Measurements from ENCODE around the gene PTGER4. TPM values are rescaled to one million over a fixed set of nuclear protein-coding genes. Genes with fewer than 3 reads are reported as not detected.
"Not testable (repeated sequence)": the region's sequence is repeated elsewhere in the genome, so short reads cannot be mapped to it uniquely, and the experiment has no call there.

PTGER4 gene
- total RNA-seq, 1 experiment from 2014 or later: 0.92 TPM

GRCh38 chr5:40717281-40717680 lies 37.6 kb downstream of the PTGER4 start (continued):
- TF ChIP-seq ZNF232 (CRISPR knock-in tag; IDR thresholded peaks at IDR 0.05): no peak

- ATAC-seq: no peak
- ChIA-PET POLR2A (no interaction called here), CTCF (no interaction called here)
- Mint-ChIP-seq H3K4me1 (no peaks in the 10 kb centered on the region), H3K36me3 (peaks cover 29% of the 10 kb centered on the region), H3K9me3 (peaks cover 29% of the 10 kb centered on the region), H3K27ac (no peak overlapping the region), H3K4me3 (no peak overlapping the region), H3K27me3 (ENCODE audit: low read depth) (no peaks in the 10 kb centered on the region)
- DNase-seq (ENCODE audit: low spot score): no peak
- TF ChIP-seq ZNF396 (CRISPR knock-in tag; IDR thresholded peaks at IDR 0.05; ENCODE audit: borderline replicate concordance) (no peak), EMX1 (CRISPR knock-in tag; IDR thresholded peaks at IDR 0.05) (no peak), GTF2I (CRISPR knock-in tag; conservative IDR thresholded peaks at IDR 0.05) (no peak), PREB (CRISPR knock-in tag; IDR thresholded peaks at IDR 0.05; ENCODE audit: borderline replicate concordance) (no peak), ZNF317 (CRISPR knock-in tag; IDR thresholded peaks at IDR 0.05; ENCODE audit: borderline replicate concordance, low read depth) (no peak), GABPB1 (CRISPR knock-in tag; IDR thresholded peaks at IDR 0.05) (no peak), ZNF219 (CRISPR knock-in tag; IDR thresholded peaks at IDR 0.05; ENCODE audit: borderline replicate concordance) (no peak), SMAD3 (CRISPR knock-in tag; IDR thresholded peaks at IDR 0.05; ENCODE audit: borderline replicate concordance) (no peak), ERG (CRISPR knock-in tag; IDR thresholded peaks at IDR 0.05) (no peak), ELF4 (CRISPR knock-in tag; IDR thresholded peaks at IDR 0.05; ENCODE audit: low read depth) (no peak), JAZF1 (CRISPR knock-in tag; IDR thresholded peaks at IDR 0.05) (no peak)
- TF ChIP-seq, protein P1, sequence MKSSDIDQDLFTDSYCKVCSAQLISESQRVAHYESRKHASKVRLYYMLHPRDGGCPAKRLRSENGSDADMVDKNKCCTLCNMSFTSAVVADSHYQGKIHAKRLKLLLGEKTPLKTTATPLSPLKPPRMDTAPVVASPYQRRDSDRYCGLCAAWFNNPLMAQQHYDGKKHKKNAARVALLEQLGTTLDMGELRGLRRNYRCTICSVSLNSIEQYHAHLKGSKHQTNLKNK (CRISPR knock-in tag; IDR thresholded peaks at IDR 0.05): no peak
- TF ChIP-seq, protein P2, sequence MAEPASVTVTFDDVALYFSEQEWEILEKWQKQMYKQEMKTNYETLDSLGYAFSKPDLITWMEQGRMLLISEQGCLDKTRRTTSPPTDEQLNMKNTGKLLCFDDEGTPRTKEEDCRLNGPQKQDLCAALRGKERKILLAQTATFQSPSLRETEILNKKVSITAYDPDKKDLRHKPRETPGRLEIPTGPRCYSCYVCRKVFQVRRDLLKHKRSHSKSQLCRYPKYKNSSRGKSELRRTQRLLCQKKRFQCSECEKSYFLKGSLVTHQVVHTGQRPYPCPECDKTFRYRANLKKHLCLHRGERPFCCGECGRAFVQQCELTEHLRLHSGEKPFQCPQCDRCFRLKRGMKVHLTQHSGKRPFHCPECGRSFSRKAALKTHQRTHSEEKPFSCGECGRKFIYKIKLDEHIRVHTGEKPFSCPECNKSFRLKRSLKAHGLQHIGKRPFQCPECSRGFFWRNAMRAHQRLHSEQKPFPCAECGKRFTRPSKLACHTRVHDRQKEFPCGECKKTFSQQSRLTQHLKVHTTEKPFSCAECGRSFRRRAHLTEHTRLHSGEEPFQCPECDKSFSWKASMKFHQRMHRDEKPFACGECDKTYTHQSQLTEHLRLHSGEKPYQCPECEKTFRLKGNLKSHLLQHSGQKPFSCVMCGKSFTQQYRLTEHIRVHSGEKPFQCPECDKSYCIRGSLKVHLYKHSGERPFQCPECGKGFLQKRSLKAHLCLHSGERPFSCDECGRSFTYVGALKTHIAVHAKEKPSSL (CRISPR knock-in tag; conservative IDR thresholded peaks at IDR 0.05): no peak
- TF ChIP-seq, protein P3, sequence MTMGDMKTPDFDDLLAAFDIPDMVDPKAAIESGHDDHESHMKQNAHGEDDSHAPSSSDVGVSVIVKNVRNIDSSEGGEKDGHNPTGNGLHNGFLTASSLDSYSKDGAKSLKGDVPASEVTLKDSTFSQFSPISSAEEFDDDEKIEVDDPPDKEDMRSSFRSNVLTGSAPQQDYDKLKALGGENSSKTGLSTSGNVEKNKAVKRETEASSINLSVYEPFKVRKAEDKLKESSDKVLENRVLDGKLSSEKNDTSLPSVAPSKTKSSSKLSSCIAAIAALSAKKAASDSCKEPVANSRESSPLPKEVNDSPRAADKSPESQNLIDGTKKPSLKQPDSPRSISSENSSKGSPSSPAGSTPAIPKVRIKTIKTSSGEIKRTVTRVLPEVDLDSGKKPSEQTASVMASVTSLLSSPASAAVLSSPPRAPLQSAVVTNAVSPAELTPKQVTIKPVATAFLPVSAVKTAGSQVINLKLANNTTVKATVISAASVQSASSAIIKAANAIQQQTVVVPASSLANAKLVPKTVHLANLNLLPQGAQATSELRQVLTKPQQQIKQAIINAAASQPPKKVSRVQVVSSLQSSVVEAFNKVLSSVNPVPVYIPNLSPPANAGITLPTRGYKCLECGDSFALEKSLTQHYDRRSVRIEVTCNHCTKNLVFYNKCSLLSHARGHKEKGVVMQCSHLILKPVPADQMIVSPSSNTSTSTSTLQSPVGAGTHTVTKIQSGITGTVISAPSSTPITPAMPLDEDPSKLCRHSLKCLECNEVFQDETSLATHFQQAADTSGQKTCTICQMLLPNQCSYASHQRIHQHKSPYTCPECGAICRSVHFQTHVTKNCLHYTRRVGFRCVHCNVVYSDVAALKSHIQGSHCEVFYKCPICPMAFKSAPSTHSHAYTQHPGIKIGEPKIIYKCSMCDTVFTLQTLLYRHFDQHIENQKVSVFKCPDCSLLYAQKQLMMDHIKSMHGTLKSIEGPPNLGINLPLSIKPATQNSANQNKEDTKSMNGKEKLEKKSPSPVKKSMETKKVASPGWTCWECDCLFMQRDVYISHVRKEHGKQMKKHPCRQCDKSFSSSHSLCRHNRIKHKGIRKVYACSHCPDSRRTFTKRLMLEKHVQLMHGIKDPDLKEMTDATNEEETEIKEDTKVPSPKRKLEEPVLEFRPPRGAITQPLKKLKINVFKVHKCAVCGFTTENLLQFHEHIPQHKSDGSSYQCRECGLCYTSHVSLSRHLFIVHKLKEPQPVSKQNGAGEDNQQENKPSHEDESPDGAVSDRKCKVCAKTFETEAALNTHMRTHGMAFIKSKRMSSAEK (CRISPR knock-in tag; IDR thresholded peaks at IDR 0.05; ENCODE audit: borderline replicate concordance): no peak
These were observed 40.4 kb downstream of the PTGER4 start for GRCh38 chr5:40720069-40720468.

DNA sequence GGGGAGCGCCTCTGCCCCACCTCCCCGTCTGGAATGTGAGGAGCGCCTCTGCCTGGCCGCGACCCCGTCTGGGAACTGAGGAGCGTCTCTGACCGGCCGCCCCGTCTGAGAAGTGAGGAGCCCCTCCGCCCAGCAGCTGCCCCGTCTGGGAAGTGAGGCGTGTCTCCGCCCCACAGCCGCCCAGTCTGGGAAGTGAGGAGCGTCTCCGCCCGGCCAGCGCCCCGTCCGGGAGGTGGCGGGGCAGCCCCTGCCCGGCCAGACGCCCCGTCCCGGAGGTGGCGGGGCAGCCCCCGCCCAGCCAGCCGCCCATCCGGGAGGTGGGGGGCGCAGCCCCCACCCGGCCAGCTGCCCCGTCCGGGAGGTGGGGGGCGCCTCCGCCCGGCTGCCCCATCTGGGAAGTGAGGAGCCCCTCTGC lies 42.8 kb downstream of the PTGER4 start:
- H3K4me3 Mint-ChIP-seq; H3K27ac Mint-ChIP-seq; POLR2A ChIA-PET; H3K4me1 Mint-ChIP-seq; CTCF ChIA-PET; ATAC-seq; DNase-seq (ENCODE audit: low spot score); H3K27me3 Mint-ChIP-seq (ENCODE audit: low read depth): not testable (repeated sequence)
- H3K9me3 Mint-ChIP-seq: peaks cover 35% of the 10 kb centered on the region
- peaks cover 34% of the 10 kb centered on the region for H3K36me3 Mint-ChIP-seq
